BJ (cell line): ENCODE measurements around the gene PRKCH. TPM values are rescaled to one million over a fixed set of nuclear protein-coding genes. Genes with fewer than 3 reads are reported as not detected.

ENCODE experiments used
- CTCF ChIA-PET: fragments of 350-600 bp; formaldehyde crosslinking; extraction: SDS; loops from one replicate; lab custom pipeline; 2021; ENCODE audit warnings: antibody characterized with exemption, inconsistent platforms; lab: Yijun Ruan, JAX
- POLR2A ChIA-PET: fragments of 300-600 bp; sonication (Branson Sonifier 250); formaldehyde crosslinking; extraction: SDS; loops from one replicate; lab custom pipeline; 2021; ENCODE audit warnings: antibody characterized with exemption; lab: Charles Lee
- DNase-seq: peaks from one replicate; pipeline ENCODE4 v3.0.0-alpha.2; 2011; ENCODE audit warnings: low read depth
- H3K27me3 ChIP-seq: 2 replicates; pipeline ENCODE4 v1.6.0; 2011; ENCODE audit warnings: low read length; ENCODE audit not compliant: control insufficient read depth, insufficient read depth
- H3K36me3 ChIP-seq: 2 replicates; pipeline ENCODE4 v1.5.1; 2011; ENCODE audit warnings: low read length; ENCODE audit not compliant: control insufficient read depth, insufficient read depth
- H3K4me3 ChIP-seq: 2 replicates; pipeline ENCODE4 v1.5.1; 2011; ENCODE audit warnings: low read depth, mild to moderate bottlenecking, control low read depth, low read length
- polyA plus RNA-seq: library from polyadenylated mRNA; depleted of rRNA; stranded (reverse); fragments of >200 nt; gene quantifications from 2 replicates; pipeline ENCODE4 v1.2.3, GENCODE V29; 2011
- TF ChIP-seq, protein P1 (sequence below): IDR thresholded peaks from 2 replicates; pipeline ENCODE4 v1.5.1; 2011; ENCODE audit warnings: low read depth, mild to moderate bottlenecking, control low read depth, inconsistent platforms, low read length, moderate library complexity; ENCODE audit not compliant: insufficient read depth

PRKCH gene
- polyA plus RNA-seq, 1 experiment = 2.0 TPM

DNA sequence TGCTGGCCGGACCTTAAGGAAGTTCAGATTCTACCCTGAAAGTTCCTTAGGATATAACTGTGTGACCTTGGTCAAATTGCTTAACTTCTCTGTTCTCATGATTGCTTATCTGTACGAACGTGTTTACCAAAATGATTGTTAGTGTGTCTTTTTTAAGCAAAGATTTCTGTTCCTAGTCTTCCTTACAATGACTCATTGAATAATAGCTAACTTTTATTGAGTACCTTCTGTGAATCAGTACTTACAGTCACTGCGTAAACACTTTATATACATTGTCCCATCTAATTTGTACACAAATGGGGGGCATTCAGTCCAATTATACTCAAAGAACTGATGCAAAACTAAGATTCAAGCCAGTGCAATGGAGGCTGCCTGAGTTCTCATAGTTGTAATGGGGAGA lies 36.0 kb upstream of the PRKCH start:
- POLR2A ChIA-PET = no interaction called here
- Histone ChIP-seq H3K27me3 (peaks cover 2% of the 10 kb centered on the region; the same call in 1 of the 2 replicates), H3K36me3 (no peaks in the 10 kb centered on the region)

DNA sequence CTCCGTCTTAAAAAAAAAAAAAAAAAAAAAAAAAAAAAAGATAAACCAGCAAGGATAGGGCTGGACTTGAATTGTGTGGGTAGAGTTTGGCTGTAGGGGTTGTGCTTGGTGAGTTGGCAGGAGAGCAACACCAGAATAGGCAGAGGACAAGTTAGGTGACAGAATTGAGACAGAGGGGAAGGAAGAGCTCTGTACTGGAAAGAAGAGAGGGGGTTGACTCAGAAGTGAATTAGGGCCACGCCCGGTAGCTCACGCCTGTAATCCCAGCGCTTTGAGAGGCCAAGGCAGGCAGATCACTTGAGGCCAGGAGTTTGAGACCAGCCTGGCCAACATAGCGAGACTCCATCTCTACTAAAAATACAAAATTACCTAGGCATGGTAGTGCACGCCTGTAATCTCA lies 34.2 kb upstream of the PRKCH start:
- POLR2A ChIA-PET = no interaction called here

More for the DNA sequence above, 36.0 kb upstream of the PRKCH start:
- no peak overlapping the region for H3K4me3 ChIP-seq
- TF ChIP-seq, protein P1, sequence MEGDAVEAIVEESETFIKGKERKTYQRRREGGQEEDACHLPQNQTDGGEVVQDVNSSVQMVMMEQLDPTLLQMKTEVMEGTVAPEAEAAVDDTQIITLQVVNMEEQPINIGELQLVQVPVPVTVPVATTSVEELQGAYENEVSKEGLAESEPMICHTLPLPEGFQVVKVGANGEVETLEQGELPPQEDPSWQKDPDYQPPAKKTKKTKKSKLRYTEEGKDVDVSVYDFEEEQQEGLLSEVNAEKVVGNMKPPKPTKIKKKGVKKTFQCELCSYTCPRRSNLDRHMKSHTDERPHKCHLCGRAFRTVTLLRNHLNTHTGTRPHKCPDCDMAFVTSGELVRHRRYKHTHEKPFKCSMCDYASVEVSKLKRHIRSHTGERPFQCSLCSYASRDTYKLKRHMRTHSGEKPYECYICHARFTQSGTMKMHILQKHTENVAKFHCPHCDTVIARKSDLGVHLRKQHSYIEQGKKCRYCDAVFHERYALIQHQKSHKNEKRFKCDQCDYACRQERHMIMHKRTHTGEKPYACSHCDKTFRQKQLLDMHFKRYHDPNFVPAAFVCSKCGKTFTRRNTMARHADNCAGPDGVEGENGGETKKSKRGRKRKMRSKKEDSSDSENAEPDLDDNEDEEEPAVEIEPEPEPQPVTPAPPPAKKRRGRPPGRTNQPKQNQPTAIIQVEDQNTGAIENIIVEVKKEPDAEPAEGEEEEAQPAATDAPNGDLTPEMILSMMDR = no peak
- CTCF ChIA-PET = interaction anchor here (0.8 to 1.8 kb wide), 18 partner anchors 8 to 1321 kb away, joined by 3 to 13 read pairs (median 4); no protein-coding TSS in a partner anchor
- no peak for DNase-seq

DNA sequence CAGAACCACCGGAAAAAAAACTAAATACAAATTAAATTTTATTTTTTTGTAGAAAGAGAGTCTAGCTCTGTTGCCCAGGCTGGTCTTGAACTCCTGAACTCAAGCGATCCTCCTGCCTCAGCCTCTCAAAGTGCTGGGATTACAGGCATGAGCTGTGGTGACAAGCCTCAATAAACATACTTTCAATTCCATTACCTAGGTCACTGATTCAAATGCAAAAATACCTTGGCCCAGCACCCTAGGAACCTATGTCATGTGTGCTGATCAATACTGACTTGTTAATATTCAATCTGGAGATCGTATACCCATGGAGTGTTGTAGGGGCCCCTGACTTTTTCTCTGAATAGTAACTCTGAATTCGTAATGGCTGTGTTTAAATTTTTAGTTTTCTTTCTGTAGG lies 33.2 kb upstream of the PRKCH start:
- ChIA-PET CTCF (interaction anchor here (0.9 kb wide), 1 partner anchor 665 kb away, joined by 3 read pairs; no protein-coding TSS in a partner anchor), POLR2A (interaction anchor here (0.6 kb wide), 1 partner anchor 284 kb away, joined by 4 read pairs; no protein-coding TSS in a partner anchor)
- Histone ChIP-seq H3K36me3 (no peaks in the 10 kb centered on the region), H3K4me3 (no peak overlapping the region), H3K27me3 (no peaks in the 10 kb centered on the region; the same call in 1 of the 2 replicates)
- TF ChIP-seq, protein P1 = no peak
- no peak for DNase-seq

More for the DNA sequence above, 34.2 kb upstream of the PRKCH start:
- TF ChIP-seq, protein P1 = no peak
- DNase-seq = no peak
- CTCF ChIA-PET = interaction anchor here (0.7 to 0.9 kb wide), 3 partner anchors 9 to 19 kb away, joined by 3 read pairs; no protein-coding TSS in a partner anchor
- H3K36me3 ChIP-seq = no peaks in the 10 kb centered on the region
- H3K4me3 ChIP-seq = no peak overlapping the region
- H3K27me3 ChIP-seq = no peaks in the 10 kb centered on the region; the same call in 1 of the 2 replicates

DNA sequence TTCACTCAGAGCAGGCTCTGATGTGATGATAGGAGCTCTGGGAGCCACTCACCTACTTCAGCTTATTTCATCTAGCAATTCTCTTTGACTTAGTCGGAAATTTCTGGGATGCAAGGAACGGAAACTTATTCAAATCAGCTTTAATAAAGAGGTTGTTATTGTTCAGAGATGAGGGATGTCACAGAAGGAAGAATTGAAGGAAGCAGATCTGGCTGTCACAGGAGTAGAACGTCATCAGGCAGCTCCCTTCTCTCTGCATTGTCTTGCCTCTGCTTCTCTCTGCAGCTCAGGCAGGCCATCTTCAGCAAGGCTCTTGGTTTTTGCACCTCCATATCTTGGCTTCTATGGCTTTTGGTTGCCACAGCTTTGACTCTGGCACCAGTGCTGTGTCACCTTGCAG lies 32.7 kb upstream of the PRKCH start:
- H3K36me3 ChIP-seq = no peaks in the 10 kb centered on the region
- POLR2A ChIA-PET = interaction anchor here (0.6 kb wide), 1 partner anchor 285 kb away, joined by 4 read pairs; no protein-coding TSS in a partner anchor
- no peak overlapping the region for H3K4me3 ChIP-seq
- CTCF ChIA-PET = interaction anchor here (0.5 to 1.1 kb wide), 3 partner anchors 20 to 666 kb away, joined by 3 to 5 read pairs (median 3); no protein-coding TSS in a partner anchor
- H3K27me3 ChIP-seq = no peaks in the 10 kb centered on the region
- TF ChIP-seq, protein P1 = no peak
- DNase-seq = no peak

DNA sequence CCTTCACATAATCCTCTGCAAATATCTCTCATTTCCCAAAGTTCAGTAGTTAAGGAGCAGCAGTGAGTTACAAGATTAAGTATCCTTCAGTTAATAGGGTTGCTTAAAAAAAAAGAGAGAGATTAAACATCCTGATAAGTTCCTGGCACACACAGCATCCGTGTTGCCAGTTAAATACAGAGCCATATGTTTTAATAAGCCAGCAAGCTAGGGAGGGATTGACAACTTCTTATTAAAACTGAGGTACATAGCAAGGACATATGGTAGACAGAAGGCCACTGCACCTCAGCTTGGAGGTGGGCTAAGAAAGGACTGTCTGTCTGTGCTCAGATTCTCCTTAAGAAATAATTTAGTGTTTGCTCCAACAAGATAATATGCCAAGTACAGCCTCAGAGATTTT lies 30.7 kb upstream of the PRKCH start:
- TF ChIP-seq, protein P1 = no peak
- Histone ChIP-seq H3K27me3 (no peaks in the 10 kb centered on the region), H3K4me3 (no peak overlapping the region), H3K36me3 (no peaks in the 10 kb centered on the region)
- CTCF ChIA-PET = interaction anchor here (1.3 to 1.7 kb wide), 3 partner anchors 10 to 1000 kb away, joined by 3 read pairs; partner anchors contain the start of gene PRKCH
- DNase-seq = no peak
- POLR2A ChIA-PET = no interaction called here
